HS-27A (cell line): ENCODE measurements around the gene N4BP2.

Source experiments
- DNase-seq: peaks from one replicate; pipeline ENCODE4 v3.0.0-alpha.2; 2012; ENCODE audit warnings: low read depth, missing footprints

The N4BP2 gene

GRCh38 chr4:40152637-40153036 is 96.0 kb downstream of the N4BP2 start:
- no peak for DNase-seq

DNA sequence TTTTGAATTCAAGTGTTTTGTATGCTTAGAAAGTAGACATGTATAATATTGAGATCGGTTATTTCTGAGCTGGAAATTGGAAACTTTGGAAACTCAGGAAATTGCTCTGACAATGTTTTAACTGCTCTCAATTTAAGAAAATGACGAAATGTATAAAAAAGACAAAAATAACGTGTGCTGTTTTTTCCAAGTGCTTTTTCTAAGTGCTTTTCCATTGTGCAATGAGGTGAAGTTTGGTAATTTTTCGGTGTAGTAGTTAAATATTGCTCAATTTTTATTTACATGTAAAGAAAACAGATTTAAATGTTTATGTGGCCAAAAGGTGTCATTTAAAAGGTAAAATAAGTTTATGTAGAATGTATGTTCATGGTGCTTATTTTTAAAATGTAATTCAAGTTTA is 100.8 kb downstream of the N4BP2 start:
- no peak for DNase-seq

GRCh38 chr4:40160258-40160657 is 103.6 kb downstream of the N4BP2 start:
- DNase-seq: no peak

- DNase-seq: no peak
Observed at GRCh38 chr4:40164459-40164858, 107.8 kb downstream of the N4BP2 start.

GRCh38 chr4:40165916-40166315 is 109.3 kb downstream of the N4BP2 start:
- DNase-seq: no peak

GRCh38 chr4:40168070-40168469 is 111.4 kb downstream of the N4BP2 start:
- no peak for DNase-seq

DNA sequence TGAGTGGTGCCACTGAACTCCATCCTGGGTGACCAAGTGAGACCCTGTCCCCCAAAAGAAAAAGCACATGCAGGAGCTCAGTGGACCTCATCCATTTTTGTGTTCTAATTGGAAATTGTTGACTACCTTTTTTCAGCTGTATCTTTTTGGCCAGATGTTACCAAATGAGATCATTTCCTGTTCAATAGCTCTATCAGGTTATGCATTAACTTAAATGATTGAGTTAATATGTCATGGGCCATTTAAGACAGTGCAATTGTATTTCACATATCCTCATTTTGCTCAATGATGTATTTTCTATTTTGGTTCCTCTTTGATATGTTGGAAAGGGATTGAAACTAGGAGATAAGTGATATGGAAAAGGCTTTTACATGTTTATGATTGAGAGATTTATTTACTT is 113.9 kb downstream of the N4BP2 start:
- DNase-seq: no peak

DNA sequence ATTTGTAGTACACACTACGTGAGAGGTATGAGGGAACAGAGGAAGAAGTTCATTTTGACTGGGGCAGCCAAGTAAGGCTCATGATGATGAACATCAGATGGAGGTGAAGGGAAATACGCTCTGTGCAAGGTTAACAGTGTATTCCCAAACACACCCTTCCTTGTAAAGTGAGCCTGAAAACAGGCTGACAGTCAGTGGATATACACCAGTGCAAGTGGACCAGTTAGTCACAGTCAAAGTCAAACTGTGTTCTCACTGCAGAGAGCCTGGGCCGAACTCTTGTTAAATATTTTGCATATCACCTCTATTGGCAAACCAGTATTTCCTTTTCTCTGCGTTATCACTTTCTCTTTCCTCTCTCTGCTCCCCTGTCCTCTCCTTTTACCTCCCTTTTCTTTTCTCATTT is 116.8 kb downstream of the N4BP2 start:
- DNase-seq: no peak

GRCh38 chr4:40176602-40177001 is 120.0 kb downstream of the N4BP2 start:
- no peak for DNase-seq

DNA sequence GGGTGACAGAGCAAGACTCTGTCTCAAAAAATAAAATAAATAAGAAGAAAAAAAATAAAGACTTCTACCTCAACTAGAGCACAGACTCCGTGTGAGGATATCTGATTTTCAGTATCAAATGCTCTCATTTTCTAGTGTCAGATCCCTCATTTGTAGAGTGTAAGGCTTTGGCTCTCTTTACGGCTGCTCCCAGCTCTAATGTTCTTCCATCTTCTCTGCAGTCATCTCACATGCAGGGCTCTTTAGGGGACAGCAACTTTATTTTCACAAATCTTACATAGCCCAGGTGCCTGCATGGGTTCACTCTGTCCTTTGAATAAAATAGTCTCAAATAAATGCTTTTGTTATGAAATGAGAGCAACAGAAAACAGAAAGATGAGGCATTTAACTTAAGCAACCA is 120.9 kb downstream of the N4BP2 start:
- DNase-seq: no peak

DNA sequence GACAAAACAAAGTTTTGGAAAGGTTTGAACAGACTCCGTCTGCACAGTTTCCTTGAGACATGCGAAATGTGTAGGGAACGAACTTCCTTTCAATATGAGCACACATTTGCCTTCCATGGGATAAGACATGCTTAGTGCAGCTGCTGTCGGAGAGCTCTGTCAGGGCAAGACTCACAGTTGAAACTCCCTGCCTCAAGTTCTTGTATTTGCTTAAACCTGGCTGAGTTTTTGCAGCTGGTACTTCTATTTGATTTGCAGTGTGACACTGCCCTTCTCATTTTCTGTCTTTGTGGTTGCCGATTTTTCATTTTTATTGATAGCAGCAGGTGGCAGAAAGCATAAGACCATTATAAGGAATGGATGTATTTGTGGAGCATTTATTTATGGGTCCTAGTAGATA is 122.0 kb downstream of the N4BP2 start:
- DNase-seq: no peak

DNA sequence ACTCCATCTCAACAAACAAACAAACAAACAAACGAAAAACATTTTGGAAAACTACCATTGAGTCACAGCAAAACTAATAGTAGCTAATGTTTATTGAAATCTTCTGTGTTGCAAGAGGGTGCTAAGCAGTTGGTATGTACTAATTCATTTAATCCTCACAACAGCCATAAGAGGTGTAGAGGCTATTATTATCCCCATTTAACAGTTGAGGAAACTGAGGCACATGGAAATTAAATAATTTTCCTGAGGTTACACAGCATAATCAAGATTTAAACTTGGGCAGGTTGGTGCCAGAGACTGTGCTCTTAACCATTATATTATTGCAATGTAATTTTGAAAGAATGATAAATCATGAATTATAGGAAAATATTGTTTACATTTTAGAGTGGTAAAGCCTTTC is 122.7 kb downstream of the N4BP2 start:
- DNase-seq: no peak

DNA sequence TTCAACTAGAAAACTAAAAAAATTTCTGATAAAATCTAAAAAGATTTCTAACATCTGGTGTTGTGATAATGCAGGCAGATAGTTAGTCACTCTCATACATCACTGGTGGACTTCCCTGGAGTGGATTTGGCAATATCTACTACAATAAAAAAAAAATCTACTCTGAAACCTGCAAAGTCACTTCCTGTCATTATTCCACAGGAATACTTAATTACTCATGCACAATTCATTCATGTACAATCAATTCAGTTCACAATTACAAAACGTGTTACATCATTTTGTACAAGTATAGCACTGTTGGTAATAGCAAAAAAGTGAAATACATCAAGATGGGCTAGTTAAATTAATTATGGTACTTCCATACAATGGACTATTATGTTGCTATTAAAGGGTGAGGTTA is 123.7 kb downstream of the N4BP2 start:
- DNase-seq: no peak

DNA sequence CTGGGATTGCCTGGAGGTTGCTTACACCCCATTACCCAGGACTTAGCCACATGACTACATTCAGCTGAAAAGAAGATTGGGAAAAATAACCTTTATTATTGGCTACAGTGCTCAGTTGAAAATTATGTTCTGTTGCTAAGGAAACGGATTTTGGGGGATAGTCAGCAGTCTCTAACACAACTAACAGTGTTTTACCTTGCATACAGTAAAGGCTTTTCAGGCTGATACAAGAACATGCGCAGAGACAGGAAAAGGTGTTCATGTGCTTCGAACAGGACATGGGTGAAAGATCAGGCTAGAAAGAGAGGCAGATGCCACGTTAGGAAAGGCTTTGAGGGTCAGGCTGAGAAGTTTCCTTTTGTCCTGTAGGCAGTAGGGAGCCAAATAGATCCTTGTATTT is 125.4 kb downstream of the N4BP2 start:
- DNase-seq: no peak

GRCh38 chr4:40182954-40183353 is 126.3 kb downstream of the N4BP2 start:
- DNase-seq: no peak

DNA sequence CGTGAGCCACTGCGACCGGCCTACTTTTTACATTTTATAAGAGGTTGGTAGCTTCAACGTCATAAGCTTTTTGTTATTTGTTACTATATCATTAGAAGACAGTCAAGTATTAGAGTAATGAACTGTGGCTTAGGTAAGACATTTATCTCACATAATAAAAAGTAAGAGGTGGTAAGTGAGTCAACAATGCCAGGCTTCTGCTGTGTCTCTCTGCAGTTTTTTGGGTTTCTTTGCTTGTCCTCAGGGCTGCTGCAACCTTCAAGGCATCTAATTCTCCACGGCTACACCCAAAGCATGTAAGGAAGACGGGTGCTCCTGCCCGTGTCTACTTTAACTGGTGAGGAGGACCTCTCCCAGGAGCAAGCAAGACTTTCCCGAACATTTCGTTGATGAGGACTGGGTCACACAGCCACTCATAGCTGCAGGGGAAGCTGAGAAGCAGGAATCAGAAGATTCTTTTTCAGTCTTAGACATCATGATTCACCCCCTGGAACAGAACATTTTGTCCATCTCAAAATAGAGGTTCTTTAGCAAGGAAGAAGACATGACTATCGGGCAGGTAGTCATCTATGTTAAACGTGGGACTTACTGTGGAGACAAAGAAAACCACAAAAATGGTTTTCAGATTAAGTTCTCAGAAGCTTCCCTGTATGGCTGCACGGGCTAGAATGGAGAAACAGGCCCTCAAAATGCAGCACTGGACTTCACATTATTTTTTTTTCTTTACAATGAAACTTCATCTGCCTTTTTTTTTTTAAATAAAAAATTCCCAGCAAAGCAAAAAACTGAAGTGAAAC is 127.2 kb downstream of the N4BP2 start:
- no peak for DNase-seq

DNA sequence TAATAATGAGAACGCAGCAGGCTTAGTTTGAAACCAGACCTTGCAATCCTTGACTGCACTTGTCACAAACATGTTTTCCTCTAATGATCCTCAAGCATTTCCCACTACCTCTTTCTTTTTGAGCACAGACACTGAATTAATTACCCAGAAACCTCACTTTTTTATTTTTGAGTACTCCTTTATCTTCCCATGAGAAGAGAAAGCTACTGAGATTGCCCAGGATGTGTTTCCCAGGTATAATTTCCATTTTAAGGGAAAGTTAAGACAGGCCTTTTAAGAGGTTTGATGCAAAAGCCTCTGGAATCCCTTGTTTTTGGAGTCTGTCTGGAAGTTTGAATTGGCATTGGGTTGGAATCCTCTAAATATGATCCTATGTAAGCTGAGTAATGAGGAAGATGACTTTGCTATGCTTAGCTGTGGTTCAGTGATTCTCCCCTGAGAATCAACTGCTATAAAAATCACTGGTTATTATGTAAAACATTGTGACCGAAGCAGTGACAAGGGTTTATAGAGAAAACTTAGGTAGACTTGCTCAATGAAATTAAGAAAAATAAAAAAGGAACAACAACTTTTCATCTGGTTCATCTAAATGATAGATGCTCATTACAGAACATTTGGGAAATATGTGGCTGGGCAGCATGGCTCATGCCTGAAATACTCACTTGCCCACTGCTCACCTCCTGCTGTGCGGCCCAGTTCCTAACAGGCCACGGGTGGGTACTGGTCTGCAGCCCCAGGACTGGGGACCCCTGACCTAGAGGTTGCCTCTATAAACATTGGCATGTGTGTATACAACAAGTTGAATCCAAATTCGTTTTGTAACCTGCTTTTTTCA is 129.4 kb downstream of the N4BP2 start:
- no peak for DNase-seq

DNA sequence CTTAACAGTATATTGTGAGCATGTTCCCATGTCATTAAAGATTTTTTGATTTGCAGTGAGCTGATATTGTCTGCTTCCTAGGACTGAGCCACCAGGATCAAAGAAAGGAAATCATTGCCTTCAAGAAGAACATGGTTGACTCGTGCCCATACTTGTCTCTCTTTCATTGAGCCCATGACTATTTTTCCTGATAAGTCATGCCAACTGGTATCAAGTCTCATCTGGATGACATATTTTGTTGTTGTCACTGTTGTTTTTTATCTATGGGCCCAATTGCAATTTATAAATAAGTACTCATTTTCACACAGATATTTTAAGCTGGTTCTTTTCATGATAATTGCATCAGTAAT is 130.0 kb downstream of the N4BP2 start:
- DNase-seq: no peak

- DNase-seq: no peak
Observed at GRCh38 chr4:40187386-40187906, 130.8 kb downstream of the N4BP2 start.

DNA sequence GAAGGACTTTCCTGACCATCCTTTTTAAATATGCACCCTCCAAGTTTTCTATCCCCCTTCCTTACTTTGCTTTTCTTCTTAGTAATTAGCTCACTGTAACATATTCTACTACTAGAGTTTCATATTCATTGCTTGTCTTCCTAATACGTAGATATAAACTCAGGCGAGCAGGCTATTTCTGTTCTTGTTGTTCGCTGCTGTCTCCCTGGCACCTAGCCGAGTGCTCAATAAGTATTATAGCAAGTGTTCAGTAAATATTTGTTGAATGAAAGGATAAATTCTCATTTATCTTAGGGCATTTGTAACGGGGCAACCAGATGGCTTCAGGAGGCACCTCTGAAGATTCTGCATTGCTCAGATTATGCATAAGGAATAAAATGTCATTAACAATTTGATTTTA is 133.4 kb downstream of the N4BP2 start:
- no peak for DNase-seq

DNA sequence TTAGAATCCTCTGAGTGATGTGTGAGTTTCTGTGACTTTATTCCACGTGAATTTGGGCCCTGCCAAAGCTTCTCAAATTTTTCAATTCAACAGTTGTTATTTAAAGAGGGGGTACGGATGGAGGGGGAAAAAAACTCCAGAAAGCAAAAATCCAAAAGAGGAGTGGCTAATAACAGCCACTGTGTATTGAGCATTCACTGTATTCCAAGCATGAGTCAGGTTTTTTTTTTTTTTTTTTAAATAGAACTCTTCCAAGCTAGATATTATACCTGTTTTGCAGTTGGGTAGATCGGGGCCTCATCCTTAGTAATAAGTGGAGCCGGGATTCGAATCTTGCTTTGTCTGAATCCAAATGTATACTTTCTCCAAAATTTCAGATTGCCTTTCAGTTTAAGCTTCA is 133.8 kb downstream of the N4BP2 start:
- no peak for DNase-seq

GRCh38 chr4:40190880-40191815 is 134.5 kb downstream of the N4BP2 start:
- DNase-seq: no peak
